GM12864 (cell line): ENCODE measurements around the gene ATP2A1.

Experiments used
- DNase-seq: peaks from one replicate; pipeline ENCODE4 v3.0.0-alpha.2; 2011; ENCODE audit warnings: low read depth
- H3K4me3 ChIP-seq: 2 replicates; pipeline ENCODE4 v1.5.1; 2011; ENCODE audit warnings: mild to moderate bottlenecking, low read depth, low read length, control low read depth
- TF ChIP-seq, protein P1 (sequence below): IDR thresholded peaks from 2 replicates; pipeline ENCODE4 v1.5.1; 2011; ENCODE audit warnings: low read depth, mild to moderate bottlenecking, moderate library complexity, low read length, control low read depth, inconsistent platforms; ENCODE audit errors: missing control alignments

ATP2A1 gene

DNA sequence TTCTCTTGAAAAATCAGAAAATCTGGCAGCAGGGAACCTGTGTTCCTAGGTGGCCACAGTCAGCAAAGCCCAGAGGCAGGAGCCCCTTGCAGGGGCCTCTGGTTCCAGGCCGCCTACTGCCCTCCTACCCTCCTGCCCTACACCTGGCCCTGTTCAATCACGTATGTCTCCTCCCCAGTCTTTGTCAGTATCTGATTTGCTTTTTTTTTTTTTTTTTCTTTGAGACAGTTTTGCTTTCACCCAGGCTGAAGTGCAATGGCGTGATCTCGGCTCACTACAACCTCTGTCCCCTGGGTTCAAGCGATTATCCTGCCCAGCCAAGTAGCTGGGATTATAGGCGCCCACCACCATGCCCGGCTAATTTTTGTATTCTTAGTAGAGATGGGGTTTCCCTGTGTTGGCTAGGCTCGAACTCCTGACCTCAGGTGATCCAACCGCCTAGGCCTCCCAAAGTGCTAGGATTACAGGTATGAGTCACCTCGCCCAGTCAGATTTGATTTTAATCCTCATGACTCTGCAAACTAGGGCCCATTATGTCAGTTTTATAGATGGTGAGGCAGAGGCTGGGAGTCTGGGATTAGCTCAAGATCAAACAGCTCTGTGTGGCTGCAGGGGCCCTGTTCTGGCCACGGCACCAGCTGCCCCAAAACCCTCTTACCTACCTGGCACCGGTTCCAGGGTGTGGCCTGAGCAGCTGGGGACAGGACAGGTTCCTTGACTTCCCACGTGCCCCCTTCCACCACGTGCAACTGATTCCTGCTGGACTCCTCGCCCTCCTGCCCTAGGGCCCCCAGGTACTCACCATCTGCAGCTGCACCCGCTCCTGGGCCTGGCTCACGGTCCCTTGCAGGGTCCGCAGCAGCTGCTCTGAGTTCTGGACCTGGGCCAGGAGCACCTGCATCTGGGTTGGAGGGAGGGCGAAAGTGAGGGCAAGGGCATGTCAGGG, 32.1 kb downstream of the ATP2A1 start:
- DNase-seq = no peak
- H3K4me3 ChIP-seq = no peak overlapping the region
- TF ChIP-seq, protein P1, sequence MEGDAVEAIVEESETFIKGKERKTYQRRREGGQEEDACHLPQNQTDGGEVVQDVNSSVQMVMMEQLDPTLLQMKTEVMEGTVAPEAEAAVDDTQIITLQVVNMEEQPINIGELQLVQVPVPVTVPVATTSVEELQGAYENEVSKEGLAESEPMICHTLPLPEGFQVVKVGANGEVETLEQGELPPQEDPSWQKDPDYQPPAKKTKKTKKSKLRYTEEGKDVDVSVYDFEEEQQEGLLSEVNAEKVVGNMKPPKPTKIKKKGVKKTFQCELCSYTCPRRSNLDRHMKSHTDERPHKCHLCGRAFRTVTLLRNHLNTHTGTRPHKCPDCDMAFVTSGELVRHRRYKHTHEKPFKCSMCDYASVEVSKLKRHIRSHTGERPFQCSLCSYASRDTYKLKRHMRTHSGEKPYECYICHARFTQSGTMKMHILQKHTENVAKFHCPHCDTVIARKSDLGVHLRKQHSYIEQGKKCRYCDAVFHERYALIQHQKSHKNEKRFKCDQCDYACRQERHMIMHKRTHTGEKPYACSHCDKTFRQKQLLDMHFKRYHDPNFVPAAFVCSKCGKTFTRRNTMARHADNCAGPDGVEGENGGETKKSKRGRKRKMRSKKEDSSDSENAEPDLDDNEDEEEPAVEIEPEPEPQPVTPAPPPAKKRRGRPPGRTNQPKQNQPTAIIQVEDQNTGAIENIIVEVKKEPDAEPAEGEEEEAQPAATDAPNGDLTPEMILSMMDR = no peak

DNA sequence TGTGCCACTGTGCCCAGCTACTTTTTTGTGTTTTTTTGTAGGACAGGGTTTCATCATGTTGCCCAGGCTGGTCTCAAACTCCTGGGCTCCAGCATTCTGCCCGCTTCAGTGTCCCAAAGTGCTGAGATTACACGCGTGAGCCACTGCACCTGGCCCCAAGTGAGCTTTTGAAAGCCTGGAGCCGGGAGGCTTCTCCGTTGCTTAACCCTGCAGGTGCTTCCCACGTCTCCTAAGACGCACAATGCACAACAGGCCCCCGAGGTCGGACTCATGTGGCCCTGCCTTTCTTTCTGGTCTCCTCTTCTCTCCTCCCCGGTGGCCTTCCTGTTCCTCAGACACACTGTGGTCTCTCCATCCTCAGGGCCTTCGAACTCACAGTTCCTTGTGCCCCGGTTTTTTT, 34.3 kb downstream of the ATP2A1 start:
- DNase-seq = no peak
- TF ChIP-seq, protein P1 = no peak
- H3K4me3 ChIP-seq = no peak overlapping the region

DNA sequence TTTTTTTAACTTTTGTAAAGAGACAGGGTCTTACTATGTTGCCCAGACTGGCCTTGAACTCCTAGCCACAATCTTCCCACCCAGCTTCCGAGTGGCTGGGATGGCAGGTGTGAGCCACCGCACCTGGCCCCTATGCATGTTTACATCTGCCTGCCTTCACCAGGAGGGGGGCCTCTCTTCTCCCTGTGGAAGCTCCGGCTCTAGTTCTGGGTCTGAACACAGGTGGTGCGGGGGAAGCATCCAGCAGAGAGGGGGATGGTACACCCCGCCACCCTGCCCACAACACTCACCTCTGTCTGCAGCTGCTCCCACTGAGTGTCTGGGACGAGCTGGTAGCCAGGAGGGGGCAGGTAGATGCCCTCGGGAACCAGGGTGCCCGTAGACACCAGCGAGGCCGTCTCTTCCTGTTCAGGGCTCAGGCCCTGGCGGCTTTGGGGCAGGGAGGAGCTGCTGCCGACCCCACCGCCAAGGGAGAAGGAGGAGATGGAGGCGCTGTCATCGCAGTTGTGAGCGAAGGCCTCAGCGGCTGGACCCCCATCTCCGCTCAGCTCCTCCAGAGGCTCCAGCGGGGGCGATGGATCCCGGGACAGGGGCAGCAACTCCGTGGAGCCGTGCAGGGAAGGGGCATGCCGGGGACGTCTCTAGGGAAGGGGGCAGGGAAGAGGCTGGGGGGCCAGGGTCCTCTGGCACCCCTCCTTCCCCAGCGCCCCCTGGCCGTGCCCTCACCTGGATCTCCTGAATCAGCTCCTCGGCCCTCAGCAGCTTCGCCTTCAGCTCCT, 35.8 kb downstream of the ATP2A1 start:
- DNase-seq = no peak

DNA sequence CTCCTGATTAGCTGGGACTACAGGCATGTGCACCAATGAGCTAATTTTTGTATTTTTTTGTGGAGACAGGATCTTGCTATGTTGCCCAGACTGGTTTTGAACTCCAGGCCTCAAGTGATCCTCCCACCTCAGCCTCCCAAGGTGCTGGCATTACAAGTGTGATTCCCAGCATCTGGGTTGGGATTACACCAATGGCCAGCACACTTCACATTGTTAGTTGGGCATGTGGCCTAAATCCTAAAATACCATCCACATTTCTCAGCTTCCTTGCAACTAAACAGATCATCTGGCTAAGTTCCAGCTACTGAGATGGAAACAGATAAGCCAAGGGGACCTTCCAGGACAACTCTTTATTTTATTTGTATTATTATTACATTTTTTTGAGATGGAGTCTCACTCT, 36.9 kb downstream of the ATP2A1 start:
- DNase-seq = no peak
- H3K4me3 ChIP-seq = no peak overlapping the region
- TF ChIP-seq, protein P1 = no peak

More for the DNA sequence above, 35.8 kb downstream of the ATP2A1 start:
- TF ChIP-seq, protein P1 = no peak
- no peak overlapping the region for H3K4me3 ChIP-seq

DNA sequence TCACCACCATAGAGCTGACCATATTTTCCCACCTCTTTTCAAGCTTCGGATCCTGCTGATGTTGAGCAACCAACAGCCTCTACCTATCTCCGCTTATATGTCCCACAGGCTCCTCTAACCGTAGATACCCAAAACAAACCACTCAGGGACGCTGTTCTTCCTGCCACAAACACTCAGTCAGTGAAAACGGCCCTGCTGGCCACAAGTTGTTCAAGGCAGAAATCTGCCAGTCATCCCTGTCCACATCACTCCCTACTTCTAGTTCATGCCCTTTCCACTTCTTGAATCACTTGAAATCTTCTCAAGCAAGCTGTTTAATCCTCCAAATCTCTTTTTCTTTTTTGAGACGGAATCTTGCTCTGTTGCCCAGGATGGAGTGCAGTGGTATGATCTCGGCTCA, 38.8 kb downstream of the ATP2A1 start:
- no peak for DNase-seq
- no peak overlapping the region for H3K4me3 ChIP-seq
- TF ChIP-seq, protein P1 = no peak

DNA sequence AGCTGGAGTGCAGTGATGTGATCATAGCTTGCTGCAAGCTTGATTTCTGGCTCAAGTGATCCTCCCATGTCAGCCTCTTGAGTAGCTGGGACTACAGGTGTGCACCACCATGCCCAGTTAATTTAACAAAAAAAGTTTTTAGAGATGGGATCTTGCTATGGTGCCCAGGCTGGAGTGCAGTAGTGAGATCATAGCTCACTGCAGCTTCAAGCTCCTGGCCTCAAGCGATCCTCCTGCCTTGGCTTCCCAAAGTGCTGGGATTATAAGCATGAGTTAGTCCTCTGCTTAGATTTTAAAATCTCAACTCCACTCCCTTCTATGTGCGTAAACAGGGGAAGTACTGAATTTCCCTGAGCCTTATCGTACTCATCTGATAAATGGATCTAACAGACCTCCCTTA, 40.4 kb downstream of the ATP2A1 start:
- no peak overlapping the region for H3K4me3 ChIP-seq
- TF ChIP-seq, protein P1 = no peak
- DNase-seq = no peak

DNA sequence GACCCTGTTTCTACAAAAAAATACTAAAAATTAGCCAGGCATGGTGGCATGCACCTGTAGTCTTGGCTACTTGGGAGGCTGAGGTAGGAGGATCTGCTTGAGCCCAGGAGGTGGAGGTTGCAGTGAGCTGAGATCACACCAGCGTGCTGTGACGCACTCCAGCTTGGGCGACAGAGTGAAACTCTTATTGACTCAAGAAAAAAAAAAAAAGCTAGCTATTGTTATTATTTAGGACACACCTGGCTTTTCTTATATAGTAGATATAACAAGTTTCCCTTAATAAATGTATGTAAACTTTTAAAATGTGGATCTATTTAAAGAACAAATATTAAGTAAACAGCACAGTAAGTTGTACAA, 44.9 kb downstream of the ATP2A1 start:
- peak overlapping the region; percentile 69; the same call in 1 of the 2 replicates for H3K4me3 ChIP-seq
- TF ChIP-seq, protein P1 = no peak
- no peak for DNase-seq
